ENCODE measurements around the gene MED4.
"Not testable (repeated sequence)": the region's sequence is repeated elsewhere in the genome, so short reads cannot be mapped to it uniquely, and the experiment has no call there.

The MED4 gene

DNA sequence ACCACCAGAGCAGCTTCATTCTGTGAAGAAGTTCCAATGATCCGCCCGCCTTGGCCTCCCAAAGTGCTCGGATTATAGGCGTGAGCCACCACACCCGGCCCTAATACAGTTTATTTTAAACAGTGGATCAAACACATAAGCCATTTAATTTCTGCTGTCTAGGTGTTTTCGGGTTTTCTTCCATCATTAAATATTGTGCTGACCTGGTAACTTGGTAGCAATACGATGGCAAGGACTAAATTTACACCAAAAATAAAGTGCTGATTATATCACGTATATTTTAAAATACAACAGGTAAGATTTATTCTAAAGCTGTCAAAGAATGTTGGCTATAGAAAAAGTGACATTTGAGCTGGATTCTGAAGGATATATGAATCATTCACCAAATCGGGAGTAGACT is 1.3 kb downstream of the MED4 start:
- no peak for DNase-seq

DNA sequence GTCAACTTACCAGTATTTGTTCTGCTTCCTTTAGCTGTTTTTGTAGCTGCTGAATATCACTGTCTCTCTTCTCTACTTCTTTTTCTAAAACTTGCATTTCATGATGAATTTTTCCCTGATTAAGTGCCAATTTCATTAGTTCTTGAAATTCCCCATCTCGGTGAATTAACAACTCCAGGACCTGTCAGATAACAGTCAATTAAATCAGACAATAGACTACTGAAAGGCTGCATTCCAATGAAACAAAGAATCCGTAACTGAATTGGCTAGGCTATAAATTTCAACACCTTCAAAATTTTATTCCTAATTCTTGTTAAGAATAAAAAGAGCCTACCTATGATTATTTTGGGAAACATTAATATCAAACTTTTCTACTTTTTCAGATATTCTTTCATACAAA is 8.6 kb downstream of the MED4 start:
- no peak for DNase-seq

- DNase-seq, result no peak
These were observed 13.2 kb downstream of the MED4 start for GRCh38 chr13:48081739-48082138.

GRCh38 chr13:48078251-48078656 is 16.6 kb downstream of the MED4 start:
- no peak for DNase-seq

DNA sequence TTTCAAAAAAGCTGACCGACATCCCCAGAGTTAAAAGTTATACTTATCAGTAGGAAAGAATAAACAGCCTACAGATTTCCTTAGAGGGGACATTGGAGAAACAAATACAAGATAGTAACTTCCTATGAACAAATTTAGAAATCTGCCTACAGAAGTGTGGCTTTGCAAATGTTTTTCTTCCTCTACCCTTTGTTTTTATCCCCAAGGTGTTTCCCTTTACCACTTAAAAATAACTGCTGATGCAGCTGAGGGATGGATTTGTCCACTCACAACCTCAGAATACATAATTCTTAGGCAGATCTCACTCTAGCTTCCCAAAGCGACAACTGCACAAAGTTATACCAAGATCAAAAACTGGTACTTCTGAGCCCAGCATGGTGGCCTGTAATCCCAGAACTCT is 20.9 kb downstream of the MED4 start:
- DNase-seq, result no peak

DNA sequence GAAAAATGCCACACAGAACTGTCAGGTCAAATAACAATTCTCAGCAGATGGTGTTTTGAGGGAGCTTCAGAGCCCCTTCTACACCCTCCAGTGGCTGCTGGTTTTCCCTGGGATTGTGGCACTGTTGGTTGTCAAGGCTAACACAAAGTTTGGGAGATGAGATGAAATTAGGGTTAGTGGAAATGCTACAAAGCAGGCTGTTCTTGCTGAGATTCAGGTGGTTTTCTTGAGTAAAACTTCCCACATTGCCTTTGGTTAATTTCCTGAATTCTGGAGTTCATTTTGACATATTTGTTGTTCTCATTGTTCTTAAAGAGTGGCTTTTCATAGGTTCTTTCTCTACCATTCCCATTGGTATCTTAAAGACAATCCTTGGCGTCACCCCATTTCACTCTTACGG is 22.1 kb downstream of the MED4 start:
- DNase-seq, result no peak

DNA sequence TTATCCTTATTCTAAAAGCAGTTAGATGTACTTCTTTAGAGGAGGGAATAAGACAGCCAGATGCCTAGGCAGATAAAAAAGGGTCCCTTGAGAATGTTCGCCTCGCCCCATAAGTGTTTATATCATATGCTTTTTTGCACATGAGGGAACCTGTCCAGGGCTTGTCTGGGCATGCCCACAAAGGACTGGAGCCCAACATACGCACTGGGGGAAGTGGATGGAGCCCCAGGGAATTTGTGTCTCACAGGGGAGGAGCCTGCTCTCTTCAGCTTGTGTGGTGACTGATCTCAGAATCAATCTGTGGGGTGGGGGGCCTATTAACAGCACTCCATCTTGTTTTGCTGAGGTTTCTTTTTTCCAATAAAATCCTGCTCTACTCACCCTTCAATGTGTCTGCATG is 22.6 kb downstream of the MED4 start:
- DNase-seq, result no peak

DNA sequence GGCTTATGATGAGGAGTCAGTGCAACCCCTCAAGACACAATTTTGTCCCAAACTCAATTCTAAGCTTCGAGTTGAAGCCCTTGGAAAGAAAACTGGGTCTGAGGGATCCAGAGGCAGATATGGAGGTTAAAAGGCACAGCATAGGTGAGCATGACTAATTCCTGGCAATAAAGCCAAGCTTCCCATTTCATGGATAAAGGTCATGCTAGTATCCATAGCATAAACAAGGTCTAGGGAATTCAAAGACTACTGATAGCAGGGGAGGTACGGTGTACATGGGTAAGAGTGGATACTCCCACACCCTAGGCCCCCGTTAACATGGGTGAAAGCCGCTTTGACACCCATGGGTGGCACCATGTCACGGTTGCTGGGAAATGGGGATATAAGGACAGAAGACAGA is 24.0 kb downstream of the MED4 start:
- no peak for DNase-seq

GRCh38 chr13:48069573-48069972 is 25.3 kb downstream of the MED4 start:
- DNase-seq, result no peak

DNA sequence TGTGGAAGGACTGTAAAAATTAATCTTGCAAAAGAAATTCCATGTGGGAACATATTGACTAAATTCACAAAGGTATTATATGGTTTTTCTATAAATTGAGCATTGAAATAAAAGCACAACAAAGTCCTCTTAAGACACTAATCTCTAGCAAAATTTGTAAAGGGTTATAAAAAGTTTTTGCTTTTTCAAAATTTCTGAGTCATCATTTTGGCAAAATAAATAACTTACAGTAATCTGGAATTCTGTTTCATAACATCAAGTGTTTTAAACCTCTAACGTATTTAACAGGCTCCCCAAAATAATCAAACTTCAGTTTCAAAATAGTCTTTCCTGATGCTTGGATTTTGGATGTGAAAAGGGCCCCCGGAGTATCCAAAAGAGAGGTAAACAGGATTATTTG is 26.0 kb downstream of the MED4 start:
- DNase-seq, result no peak

DNA sequence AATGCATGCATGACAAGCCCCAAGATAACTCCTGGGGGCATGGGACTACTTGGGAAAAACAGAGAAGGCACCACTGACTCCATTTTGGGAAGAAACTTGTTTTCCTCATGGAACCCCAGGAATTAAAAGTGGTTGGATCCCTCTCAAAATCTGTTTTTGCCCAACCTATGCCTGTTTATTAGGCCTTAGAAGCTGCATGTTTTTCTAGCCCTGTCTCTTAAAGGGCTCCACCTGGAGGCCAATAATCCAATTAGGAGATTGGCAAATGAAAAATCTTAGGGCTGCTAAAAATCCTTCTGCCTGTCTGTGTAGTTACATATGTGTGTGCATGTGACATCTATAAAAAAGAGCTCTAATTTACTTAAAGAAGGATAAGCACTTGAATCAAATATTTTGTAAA is 26.9 kb downstream of the MED4 start:
- DNase-seq, result no peak

DNA sequence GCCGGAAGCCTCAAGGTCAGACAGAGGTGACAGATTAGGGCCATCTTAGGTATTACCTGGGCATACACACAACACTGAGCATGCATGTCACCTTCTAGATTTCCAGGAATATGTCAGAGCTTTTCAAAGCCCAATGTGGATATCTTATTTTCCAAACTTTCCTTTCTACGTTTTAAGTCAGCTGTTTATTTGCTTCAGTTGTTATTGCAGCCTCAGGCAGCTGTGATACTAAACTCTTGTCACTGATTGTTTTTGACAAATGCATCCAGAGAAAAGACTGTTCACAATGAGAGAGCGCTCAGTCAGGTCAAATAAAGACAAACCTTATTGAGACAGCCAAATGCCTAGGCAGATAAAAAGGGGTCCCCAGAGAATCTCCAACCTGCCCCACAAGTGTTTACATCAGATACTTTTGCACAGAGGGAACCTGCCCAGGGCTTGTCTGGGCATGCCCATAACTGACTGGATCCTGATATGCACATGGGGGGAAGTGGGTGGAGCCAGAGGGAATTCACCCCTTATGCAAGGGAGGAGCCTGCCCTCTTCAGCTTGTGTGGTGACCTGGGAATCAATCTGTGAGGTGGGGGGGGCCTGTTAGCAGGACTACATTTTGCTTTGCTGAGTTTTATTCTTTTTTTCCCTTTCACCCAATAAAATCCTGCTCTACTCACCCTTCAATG is 28.5 kb downstream of the MED4 start:
- DNase-seq, result no peak

- DNase-seq, result not testable (repeated sequence)
These were observed 35.0 kb downstream of the MED4 start for GRCh38 chr13:48059951-48060350.

DNA sequence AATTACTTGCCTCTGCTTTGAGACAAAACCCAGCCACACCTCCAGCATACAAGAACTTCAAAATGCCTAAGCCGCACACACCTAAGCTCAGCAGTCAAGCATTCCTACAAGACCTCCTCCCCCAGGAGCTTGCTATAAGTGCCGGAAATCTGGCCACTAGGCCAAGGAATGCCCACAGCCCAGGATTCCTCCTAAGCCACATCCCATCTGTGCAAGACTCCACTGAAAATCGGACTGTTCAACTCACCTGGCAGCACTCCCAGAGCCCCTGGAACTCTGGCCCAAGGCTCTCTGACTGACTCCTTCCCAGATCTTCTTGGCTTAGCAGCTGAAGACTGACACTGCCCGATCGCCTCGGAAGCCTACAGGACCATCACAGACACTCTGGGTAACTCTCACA is 36.4 kb downstream of the MED4 start:
- not testable (repeated sequence) for DNase-seq

- no peak for DNase-seq
These were observed 39.2 kb downstream of the MED4 start for GRCh38 chr13:48055712-48056111.

GRCh38 chr13:48054601-48055000 is 40.3 kb downstream of the MED4 start:
- no peak for DNase-seq

GRCh38 chr13:48050550-48050949 is 44.4 kb downstream of the MED4 start:
- DNase-seq, result no peak

DNA sequence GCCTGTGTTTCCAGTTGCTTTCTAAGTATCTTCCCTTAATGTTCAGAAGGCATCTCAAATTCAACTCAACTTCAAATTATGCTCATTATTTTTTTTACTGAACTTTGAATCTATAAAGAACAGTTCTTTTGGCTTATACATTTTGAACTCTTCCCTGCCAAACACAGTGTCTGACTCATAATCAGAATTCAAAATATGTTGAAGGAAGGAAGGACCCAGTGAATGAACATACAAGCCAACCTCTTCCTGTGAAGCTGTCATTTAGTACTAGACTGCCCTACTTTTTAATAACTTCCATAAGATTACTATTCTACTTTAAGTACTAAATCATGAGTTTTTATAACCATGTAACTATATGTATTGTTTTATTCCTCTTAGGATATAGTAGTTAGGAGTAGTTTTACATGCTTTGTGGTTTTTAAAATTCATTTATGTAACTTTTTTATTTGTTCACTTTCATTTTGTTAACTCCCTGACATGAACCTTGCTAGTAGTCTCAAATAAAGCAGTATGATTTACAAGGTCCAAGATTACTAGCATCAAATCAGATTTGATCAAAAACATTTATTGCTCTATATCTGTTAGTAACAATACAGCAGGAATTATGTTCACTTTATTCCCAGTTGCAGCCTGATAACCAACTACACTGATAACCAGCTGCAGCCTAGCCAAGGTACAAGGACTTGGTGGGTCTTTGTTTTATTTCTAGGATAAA is 51.0 kb downstream of the MED4 start:
- DNase-seq, result no peak

DNA sequence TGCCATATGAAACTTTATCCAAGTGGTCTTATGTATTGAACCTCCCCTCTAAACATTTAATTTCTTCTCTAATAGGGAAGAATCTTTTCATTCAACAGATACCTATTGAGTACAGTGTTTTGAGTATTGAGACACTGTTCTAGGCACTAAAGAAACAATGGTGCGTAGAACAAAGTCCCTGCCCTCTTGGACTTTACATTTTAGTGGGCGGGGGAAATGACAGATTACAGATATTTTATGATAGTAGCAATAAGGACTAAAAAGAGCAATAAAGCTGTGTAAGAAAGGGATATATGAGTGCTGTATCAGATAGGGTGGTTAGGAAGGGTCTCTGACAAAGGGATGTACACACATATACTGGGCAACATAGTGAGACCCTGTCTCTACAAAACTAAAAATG is 52.0 kb downstream of the MED4 start:
- no peak for DNase-seq

DNA sequence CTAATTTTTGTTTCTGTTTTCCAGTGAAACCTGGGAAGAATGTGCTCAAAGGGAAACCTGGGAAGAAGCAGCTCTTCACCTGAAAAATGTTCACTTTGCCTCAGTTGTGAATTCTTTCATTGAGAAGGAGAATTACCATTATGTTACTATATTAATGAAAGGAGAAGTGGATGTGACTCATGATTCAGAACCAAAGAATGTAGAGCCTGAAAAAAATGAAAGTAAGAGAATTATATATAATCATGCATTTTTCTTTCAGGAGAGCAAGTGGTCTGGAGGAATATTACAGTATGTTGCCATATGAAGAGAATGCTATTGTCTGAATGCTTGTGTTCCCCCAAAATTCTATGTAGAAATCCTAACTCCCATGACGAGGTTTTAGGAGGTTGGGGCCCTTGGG is 54.0 kb downstream of the MED4 start:
- DNase-seq, result no peak

- no peak for DNase-seq
These were observed 54.9 kb downstream of the MED4 start for GRCh38 chr13:48040049-48040448.

- DNase-seq, result no peak
These were observed 56.1 kb downstream of the MED4 start for GRCh38 chr13:48038761-48039160.

DNA sequence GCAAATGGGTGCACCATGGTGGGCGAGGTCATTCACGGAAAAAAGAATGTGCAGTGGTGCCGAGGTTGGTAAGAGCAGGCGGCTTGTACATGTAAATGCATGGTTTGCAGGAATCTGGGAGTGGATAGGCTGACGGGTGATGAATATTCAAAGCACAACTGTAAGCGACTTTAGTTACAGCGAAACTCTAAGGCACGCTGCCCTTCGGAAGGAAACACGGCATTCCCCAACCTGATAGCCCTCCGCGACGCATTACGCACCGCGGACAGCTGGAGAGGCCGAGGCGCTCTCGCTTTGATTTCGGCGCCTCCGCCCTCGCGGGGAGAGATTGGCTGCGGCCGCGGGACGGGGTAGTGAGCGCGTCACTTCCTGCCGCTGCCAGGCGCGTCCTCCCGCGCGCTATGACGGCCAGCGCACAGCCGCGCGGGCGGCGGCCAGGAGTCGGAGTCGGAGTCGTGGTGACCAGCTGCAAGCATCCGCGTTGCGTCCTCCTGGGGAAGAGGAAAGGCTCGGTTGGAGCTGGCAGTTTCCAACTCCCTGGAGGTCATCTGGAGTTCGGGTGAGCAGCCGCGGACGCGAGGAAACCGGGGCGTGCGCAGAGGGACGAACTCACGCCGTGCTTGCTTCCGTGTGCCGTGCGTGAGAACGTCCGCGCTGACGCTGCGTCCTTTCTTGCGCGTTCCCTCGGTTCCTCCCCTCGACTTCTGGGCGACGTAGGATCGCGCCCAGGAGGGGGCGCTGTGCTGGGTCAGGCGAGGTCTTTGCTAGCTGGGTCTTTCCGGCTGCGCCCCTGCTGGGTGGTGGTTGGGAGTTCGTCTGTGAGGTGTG is 57.3 kb downstream of the MED4 start, which contains the start of gene NUDT15:
TSS of gene NUDT15 (plus strand) at position 381 of the 828 bp plus-strand sequence. CDS start at position 402, 21 bp downstream.
- DNase-seq, result peak; percentile 99

DNA sequence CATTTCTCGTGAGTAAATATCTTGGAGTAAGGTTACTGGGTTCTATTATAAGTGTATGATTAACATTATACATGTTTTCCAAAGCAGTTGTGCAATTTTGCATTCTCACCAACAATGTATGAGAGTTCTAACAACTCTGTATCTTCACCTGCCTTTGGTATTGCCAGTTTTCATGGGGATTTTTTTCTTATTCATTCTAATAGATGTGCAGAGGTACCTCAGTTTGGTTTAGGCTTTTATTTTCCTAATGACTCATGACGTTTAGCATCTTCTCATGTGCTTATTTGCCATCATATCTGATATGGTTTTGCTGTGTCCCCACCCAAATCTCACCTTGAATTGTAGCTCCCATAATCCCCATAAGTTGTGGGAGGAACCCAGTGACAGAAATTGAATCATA is 65.0 kb downstream of the MED4 start:
- no peak for DNase-seq

All from activated effector memory CD4-positive, alpha-beta T cell treated with anti-CD3 and anti-CD28 coated beads, Interleukin-2, amount 50 U/mL, for 16 hours (primary cell).